ENCODE results near the gene YIPF3.

GRCh38 chr6:43516367-43516696 lies 394 bp downstream of the YIPF3 start:
- TF ChIP-seq POLR2A (IDR thresholded peaks at IDR 0.05) (no peak), POLR2AphosphoS5 (IDR thresholded peaks at IDR 0.05) (no peak), CTCF (IDR thresholded peaks at IDR 0.05) (no peak)
